ENCODE results near the gene MOCOS.

Gene MOCOS

GRCh38 chr18:36187193-36187825, at the start of gene MOCOS:
Gene MOCOS, plus strand, starts transcription at chr18:36187497. Its CDS starts 43 bp downstream, at chr18:36187540.
- H3K27me3 Mint-ChIP-seq (ENCODE audit: low read depth): peaks cover 28% of the 10 kb centered on the region
- H3K4me3 Mint-ChIP-seq: peak within 1 kb of the TSS; percentile 79
- peak; percentile 51 for DNase-seq (ENCODE audit: low spot score)
- no peak within 1 kb of the TSS for H3K27ac Mint-ChIP-seq
- H3K9me3 Mint-ChIP-seq: no peaks in the 10 kb centered on the region
- no peaks in the 10 kb centered on the region for H3K4me1 Mint-ChIP-seq (ENCODE audit: low read depth)
- no peaks in the 10 kb centered on the region for H3K36me3 Mint-ChIP-seq (ENCODE audit: low read depth)

GRCh38 chr18:36139245-36139644, 48.1 kb upstream of the MOCOS start:
- Mint-ChIP-seq H3K36me3 (ENCODE audit: low read depth) (peaks cover 50% of the 10 kb centered on the region), H3K27me3 (ENCODE audit: low read depth) (no peaks in the 10 kb centered on the region), H3K4me1 (ENCODE audit: low read depth) (peaks cover 11% of the 10 kb centered on the region), H3K9me3 (no peaks in the 10 kb centered on the region), H3K27ac (no peak overlapping the region), H3K4me3 (no peak overlapping the region)
- no peak for DNase-seq (ENCODE audit: low spot score)

- DNase-seq (ENCODE audit: low spot score): no peak
- Mint-ChIP-seq H3K27ac (no peak overlapping the region), H3K27me3 (ENCODE audit: low read depth) (no peaks in the 10 kb centered on the region), H3K36me3 (ENCODE audit: low read depth) (peaks cover 55% of the 10 kb centered on the region), H3K4me3 (no peak overlapping the region), H3K9me3 (no peaks in the 10 kb centered on the region), H3K4me1 (ENCODE audit: low read depth) (peaks cover 5% of the 10 kb centered on the region)
Observed at GRCh38 chr18:36141576-36141975, 45.7 kb upstream of the MOCOS start.

GRCh38 chr18:36142751-36143150, 44.5 kb upstream of the MOCOS start:
- no peak for DNase-seq (ENCODE audit: low spot score)
- H3K36me3 Mint-ChIP-seq (ENCODE audit: low read depth): peaks cover 48% of the 10 kb centered on the region

GRCh38 chr18:36143391-36143790, 43.9 kb upstream of the MOCOS start:
- H3K36me3 Mint-ChIP-seq (ENCODE audit: low read depth): peaks cover 49% of the 10 kb centered on the region
- H3K27me3 Mint-ChIP-seq (ENCODE audit: low read depth): no peaks in the 10 kb centered on the region
- H3K9me3 Mint-ChIP-seq: no peaks in the 10 kb centered on the region
- H3K27ac Mint-ChIP-seq: no peak overlapping the region
- H3K4me1 Mint-ChIP-seq (ENCODE audit: low read depth): peaks cover 5% of the 10 kb centered on the region
- no peak overlapping the region for H3K4me3 Mint-ChIP-seq
- DNase-seq (ENCODE audit: low spot score): no peak

More at GRCh38 chr18:36142751-36143150, 44.5 kb upstream of the MOCOS start:
- no peak overlapping the region for H3K4me3 Mint-ChIP-seq
- no peaks in the 10 kb centered on the region for H3K9me3 Mint-ChIP-seq
- H3K27me3 Mint-ChIP-seq (ENCODE audit: low read depth): no peaks in the 10 kb centered on the region
- no peak overlapping the region for H3K27ac Mint-ChIP-seq
- peaks cover 5% of the 10 kb centered on the region for H3K4me1 Mint-ChIP-seq (ENCODE audit: low read depth)

GRCh38 chr18:36149514-36150289, 37.6 kb upstream of the MOCOS start:
- H3K27ac Mint-ChIP-seq: no peak overlapping the region
- peaks cover 53% of the 10 kb centered on the region for H3K36me3 Mint-ChIP-seq (ENCODE audit: low read depth)
- no peak overlapping the region for H3K4me3 Mint-ChIP-seq
- H3K9me3 Mint-ChIP-seq: no peaks in the 10 kb centered on the region
- H3K4me1 Mint-ChIP-seq (ENCODE audit: low read depth): peaks cover 10% of the 10 kb centered on the region
- H3K27me3 Mint-ChIP-seq (ENCODE audit: low read depth): no peaks in the 10 kb centered on the region
- DNase-seq (ENCODE audit: low spot score): no peak

GRCh38 chr18:36152781-36153180, 34.5 kb upstream of the MOCOS start:
- peaks cover 52% of the 10 kb centered on the region for H3K36me3 Mint-ChIP-seq (ENCODE audit: low read depth)
- no peak overlapping the region for H3K4me3 Mint-ChIP-seq
- peaks cover 13% of the 10 kb centered on the region for H3K4me1 Mint-ChIP-seq (ENCODE audit: low read depth)
- H3K27me3 Mint-ChIP-seq (ENCODE audit: low read depth): no peaks in the 10 kb centered on the region
- no peak overlapping the region for H3K27ac Mint-ChIP-seq
- no peaks in the 10 kb centered on the region for H3K9me3 Mint-ChIP-seq
- no peak for DNase-seq (ENCODE audit: low spot score)

GRCh38 chr18:36153203-36153602, 34.1 kb upstream of the MOCOS start:
- H3K27me3 Mint-ChIP-seq (ENCODE audit: low read depth): no peaks in the 10 kb centered on the region
- no peaks in the 10 kb centered on the region for H3K9me3 Mint-ChIP-seq
- no peak for DNase-seq (ENCODE audit: low spot score)
- peaks cover 49% of the 10 kb centered on the region for H3K36me3 Mint-ChIP-seq (ENCODE audit: low read depth)
- no peak overlapping the region for H3K4me3 Mint-ChIP-seq
- H3K4me1 Mint-ChIP-seq (ENCODE audit: low read depth): peaks cover 13% of the 10 kb centered on the region
- H3K27ac Mint-ChIP-seq: no peak overlapping the region

GRCh38 chr18:36153771-36154170, 33.5 kb upstream of the MOCOS start:
- Mint-ChIP-seq H3K4me3 (no peak overlapping the region), H3K27ac (no peak overlapping the region), H3K4me1 (ENCODE audit: low read depth) (peaks cover 13% of the 10 kb centered on the region), H3K9me3 (no peaks in the 10 kb centered on the region), H3K27me3 (ENCODE audit: low read depth) (no peaks in the 10 kb centered on the region), H3K36me3 (ENCODE audit: low read depth) (peaks cover 50% of the 10 kb centered on the region)
- DNase-seq (ENCODE audit: low spot score): no peak

- DNase-seq (ENCODE audit: low spot score): no peak
- H3K4me3 Mint-ChIP-seq: no peak overlapping the region
- H3K9me3 Mint-ChIP-seq: no peaks in the 10 kb centered on the region
- no peak overlapping the region for H3K27ac Mint-ChIP-seq
- H3K4me1 Mint-ChIP-seq (ENCODE audit: low read depth): peaks cover 7% of the 10 kb centered on the region
- no peaks in the 10 kb centered on the region for H3K27me3 Mint-ChIP-seq (ENCODE audit: low read depth)
- H3K36me3 Mint-ChIP-seq (ENCODE audit: low read depth): peaks cover 46% of the 10 kb centered on the region
Observed at GRCh38 chr18:36155851-36156757, 31.2 kb upstream of the MOCOS start.

- Mint-ChIP-seq H3K36me3 (ENCODE audit: low read depth) (peaks cover 51% of the 10 kb centered on the region), H3K4me1 (ENCODE audit: low read depth) (peaks cover 10% of the 10 kb centered on the region), H3K27me3 (ENCODE audit: low read depth) (no peaks in the 10 kb centered on the region), H3K9me3 (no peaks in the 10 kb centered on the region), H3K4me3 (no peak overlapping the region), H3K27ac (no peak overlapping the region)
- DNase-seq (ENCODE audit: low spot score): no peak
Observed at GRCh38 chr18:36157441-36157840, 29.9 kb upstream of the MOCOS start.

GRCh38 chr18:36158266-36158867, 28.9 kb upstream of the MOCOS start:
- no peak for DNase-seq (ENCODE audit: low spot score)
- no peak overlapping the region for H3K4me3 Mint-ChIP-seq
- no peaks in the 10 kb centered on the region for H3K9me3 Mint-ChIP-seq
- H3K4me1 Mint-ChIP-seq (ENCODE audit: low read depth): peaks cover 7% of the 10 kb centered on the region
- no peak overlapping the region for H3K27ac Mint-ChIP-seq
- peaks cover 47% of the 10 kb centered on the region for H3K36me3 Mint-ChIP-seq (ENCODE audit: low read depth)
- H3K27me3 Mint-ChIP-seq (ENCODE audit: low read depth): no peaks in the 10 kb centered on the region

GRCh38 chr18:36160959-36161371, 26.3 kb upstream of the MOCOS start:
- peaks cover 7% of the 10 kb centered on the region for H3K4me1 Mint-ChIP-seq (ENCODE audit: low read depth)
- no peak overlapping the region for H3K4me3 Mint-ChIP-seq

More at GRCh38 chr18:36160959-36161371, 26.3 kb upstream of the MOCOS start:
- Mint-ChIP-seq H3K27me3 (ENCODE audit: low read depth) (no peaks in the 10 kb centered on the region), H3K9me3 (no peaks in the 10 kb centered on the region), H3K36me3 (ENCODE audit: low read depth) (peaks cover 56% of the 10 kb centered on the region), H3K27ac (no peak overlapping the region)
- DNase-seq (ENCODE audit: low spot score): no peak
